Gastroesophageal sphincter (tissue), 4 donors: ENCODE data around the gene ANO10. TPM values are rescaled to one million over a fixed set of nuclear protein-coding genes. Genes with fewer than 3 reads are reported as not detected.

Experiments used
- ATAC-seq: fragments of 150-250 bp; one replicate; pipeline ENCODE4 v1.9.1; 2016; ENCODE audit warnings: mild to moderate bottlenecking, moderate library complexity
- H3K27ac ChIP-seq, 4 donors: fragments of 200-600 bp; sonication (generic) in 3 of 4; 1 replicate in 3 of 4; 2 replicates in 1 of 4; pipeline ENCODE4 v1.5.1; 2016 to 2019
- H3K27me3 ChIP-seq: fragments of 200-600 bp; sonication (generic); one replicate; pipeline ENCODE4 v1.5.1; 2019
- H3K36me3 ChIP-seq, 2 donors: fragments of 200-600 bp; sonication (generic); one replicate each; pipeline ENCODE4 v1.5.1; 2019; ENCODE audit warnings: control low read depth in 1 of 2
- H3K4me1 ChIP-seq, 3 donors: fragments of 200-600 bp; sonication (generic); 1 replicate in 2 of 3; 2 replicates in 1 of 3; pipeline ENCODE4 v1.5.1; 2016 to 2019; ENCODE audit warnings: control low read depth in 2 of 3
- H3K4me3 ChIP-seq, 2 donors: fragments of 200-600 bp; sonication (generic); one replicate each; pipeline ENCODE4 v1.5.1; 2019; ENCODE audit warnings: mild to moderate bottlenecking in 1 of 2, moderate library complexity in 1 of 2
- H3K9me3 ChIP-seq, 3 donors: fragments of 200-600 bp; sonication (generic); one replicate each; pipeline ENCODE4 v1.5.1; 2017 to 2019; ENCODE audit warnings: control low read depth in 2 of 3
- CTCF ChIP-seq, 4 experiments: fragments of 200-600 bp in 2 of 4; fragments of 450-650 bp in 2 of 4; sonication (generic) in 1 of 4; IDR thresholded peaks; one replicate each; pipeline ENCODE4 v1.5.1; 2017 to 2019; ENCODE audit warnings: antibody characterized with exemption in 4 of 4, mild to moderate bottlenecking in 2 of 4, moderate library complexity in 2 of 4
- EP300 ChIP-seq: sonication (generic); formaldehyde crosslinking; IDR thresholded peaks from one replicate; pipeline ENCODE4 v1.6.1; 2017; ENCODE audit warnings: antibody characterized with exemption, mild to moderate bottlenecking
- POLR2A ChIP-seq, 2 donors: fragments of 450-650 bp; IDR thresholded peaks; one replicate each; pipeline ENCODE4 v1.6.1; 2017; ENCODE audit warnings: antibody characterized with exemption in 2 of 2, mild to moderate bottlenecking in 2 of 2, moderate library complexity in 1 of 2
- POLR2AphosphoS5 ChIP-seq: sonication (generic); formaldehyde crosslinking; IDR thresholded peaks from one replicate; pipeline ENCODE4 v1.6.1; 2017; ENCODE audit warnings: antibody characterized with exemption
- WGBS, 2 donors: methylation state at CpG; one replicate each; pipeline ENCODE4 v1.1.5; 2018; ENCODE audit warnings: low coverage in 1 of 2; 5-methylcytosine and 5-hydroxymethylcytosine counted together
- total RNA-seq, 4 donors: library from RNA; depleted of rRNA; stranded (reverse); fragments of >200 nt; gene quantifications; one replicate each; pipeline ENCODE4 v1.1.0, GENCODE V29; 2016

The ANO10 gene
- total RNA-seq, 4 donors from 2014 or later: 22.9 to 33.5 (median 30.2) TPM

GRCh38 chr3:43650345-43650744 lies 28.5 kb upstream of the ANO10 start:
- Histone ChIP-seq H3K9me3 (no peaks in the 10 kb centered on the region), H3K27ac (no peak overlapping the region), H3K27me3 (no peaks in the 10 kb centered on the region), H3K4me3 (no peak overlapping the region), H3K36me3 (no peaks in the 10 kb centered on the region), H3K4me1 (no peaks in the 10 kb centered on the region)
- no peak for TF ChIP-seq POLR2AphosphoS5
- TF ChIP-seq CTCF (IDR thresholded peaks at IDR 0.05): no peak
- no peak for TF ChIP-seq EP300
- TF ChIP-seq POLR2A (IDR thresholded peaks at IDR 0.05): no peak
- 35 to 89% methylated on average over 1 of the region's 1 CpG for WGBS, 2 donors
- ATAC-seq: no peak

- 42 to 60% methylated on average over 1 to 6 of the region's 6 CpGs for WGBS, 2 donors
- Histone ChIP-seq H3K9me3 (no peaks in the 10 kb centered on the region), H3K36me3 (no peaks in the 10 kb centered on the region), H3K4me1 (no peaks in the 10 kb centered on the region), H3K27me3 (no peaks in the 10 kb centered on the region), H3K4me3 (no peak overlapping the region), H3K27ac (no peak overlapping the region)
- no peak for TF ChIP-seq POLR2AphosphoS5
- TF ChIP-seq POLR2A (IDR thresholded peaks at IDR 0.05): no peak
- TF ChIP-seq EP300: no peak
- no peak for TF ChIP-seq CTCF (IDR thresholded peaks at IDR 0.05)
- ATAC-seq: no peak
Measured at GRCh38 chr3:43649365-43649968, 27.7 kb upstream of the ANO10 start.

- H3K4me3 ChIP-seq: no peak overlapping the region
- ATAC-seq: no peak
- no peaks in the 10 kb centered on the region for H3K36me3 ChIP-seq
- TF ChIP-seq CTCF (IDR thresholded peaks at IDR 0.05): no peak
- no peak for TF ChIP-seq POLR2A (IDR thresholded peaks at IDR 0.05)
- no peak for TF ChIP-seq EP300
- no peak overlapping the region for H3K27ac ChIP-seq
- H3K27me3 ChIP-seq: no peaks in the 10 kb centered on the region
- H3K4me1 ChIP-seq: no peaks in the 10 kb centered on the region
- no peaks in the 10 kb centered on the region for H3K9me3 ChIP-seq
- WGBS, 2 donors: 89 to 100% methylated on average over 3 of the region's 3 CpGs
Measured at GRCh38 chr3:43648957-43649356, 27.1 kb upstream of the ANO10 start.

- WGBS, 2 donors: 67 to 79% methylated on average over 6 of the region's 6 CpGs
- Histone ChIP-seq H3K36me3 (no peaks in the 10 kb centered on the region), H3K4me1 (no peaks in the 10 kb centered on the region), H3K27me3 (no peaks in the 10 kb centered on the region), H3K27ac (no peak overlapping the region), H3K9me3 (no peaks in the 10 kb centered on the region), H3K4me3 (no peak overlapping the region)
- ATAC-seq: no peak
- no peak for TF ChIP-seq POLR2AphosphoS5
- TF ChIP-seq EP300: no peak
- no peak for TF ChIP-seq CTCF (IDR thresholded peaks at IDR 0.05)
- TF ChIP-seq POLR2A (IDR thresholded peaks at IDR 0.05): no peak
Measured at GRCh38 chr3:43647331-43648166, 25.7 kb upstream of the ANO10 start.

GRCh38 chr3:43644443-43644842 lies 22.6 kb upstream of the ANO10 start:
- no peaks in the 10 kb centered on the region for H3K36me3 ChIP-seq
- no peaks in the 10 kb centered on the region for H3K9me3 ChIP-seq
- WGBS, 2 donors: 100% methylated on average over 2 of the region's 2 CpGs
- H3K27me3 ChIP-seq: no peaks in the 10 kb centered on the region
- TF ChIP-seq POLR2A (IDR thresholded peaks at IDR 0.05) (no peak), CTCF (IDR thresholded peaks at IDR 0.05) (no peak), POLR2AphosphoS5 (no peak), EP300 (no peak)
- no peak overlapping the region for H3K27ac ChIP-seq
- peaks cover 0 to 5% (median 0%) of the 10 kb centered on the region in 3 donors for H3K4me1 ChIP-seq
- no peak overlapping the region for H3K4me3 ChIP-seq
- ATAC-seq: no peak
